Measurements from ENCODE around the gene TRIM22.
"Not testable (repeated sequence)": the region's sequence is repeated elsewhere in the genome, so short reads cannot be mapped to it uniquely, and the experiment has no call there.

The TRIM22 gene

DNA sequence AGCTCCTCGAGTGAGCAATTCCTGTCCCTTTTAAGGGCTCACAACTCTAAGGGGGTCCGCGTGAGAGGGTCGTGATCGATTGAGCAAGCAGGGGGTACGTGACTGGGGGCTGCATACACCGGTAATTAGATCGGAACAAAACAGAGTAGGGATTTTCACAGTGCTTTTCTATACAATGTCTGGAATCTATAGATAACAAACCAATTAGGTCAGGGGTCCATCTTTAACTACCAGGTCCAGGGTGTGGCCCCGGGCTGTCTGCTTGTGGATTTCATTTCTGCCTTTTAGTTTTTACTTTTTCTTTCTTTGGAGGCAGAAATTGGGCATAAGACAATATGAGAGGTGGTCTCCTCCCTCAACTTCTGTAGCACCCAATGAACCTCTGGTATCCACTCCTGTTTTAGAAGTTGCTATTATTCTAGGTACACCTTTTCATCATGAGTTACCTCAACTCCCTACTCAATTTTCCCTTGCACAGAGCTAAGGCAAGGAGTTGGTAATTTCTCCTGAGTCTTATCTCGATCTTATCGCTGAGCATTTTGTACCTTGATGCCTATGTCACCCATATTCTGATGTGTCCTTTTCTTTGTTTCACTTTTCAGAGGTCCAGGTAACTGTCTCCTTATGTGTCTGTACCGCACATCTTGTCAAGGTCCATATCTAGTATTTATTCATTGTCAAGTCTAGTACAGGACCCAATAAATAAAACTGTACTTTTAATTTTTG lies 1.8 kb downstream of the TRIM22 start:
- not testable (repeated sequence) for DNase-seq (ENCODE audit: low read depth)

DNA sequence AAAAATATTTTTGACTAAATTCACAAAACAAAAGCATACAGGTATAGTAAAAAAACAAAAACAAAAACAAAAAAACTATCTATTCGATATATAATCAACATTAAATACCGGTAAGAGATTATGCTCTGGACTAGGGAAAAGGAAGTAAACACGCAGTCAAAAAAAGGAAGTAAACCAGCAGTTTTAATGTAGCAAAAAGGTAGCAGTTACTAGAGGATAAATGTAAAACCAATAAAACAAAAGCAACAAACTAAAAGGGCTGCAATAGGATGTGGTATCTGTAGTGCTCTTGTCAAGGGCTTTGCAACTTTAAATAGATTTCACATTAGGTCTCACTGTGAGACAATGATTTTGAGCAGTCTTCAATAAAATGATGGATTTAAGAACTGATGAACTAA lies 2.4 kb downstream of the TRIM22 start:
- no peak for DNase-seq (ENCODE audit: low read depth)

DNA sequence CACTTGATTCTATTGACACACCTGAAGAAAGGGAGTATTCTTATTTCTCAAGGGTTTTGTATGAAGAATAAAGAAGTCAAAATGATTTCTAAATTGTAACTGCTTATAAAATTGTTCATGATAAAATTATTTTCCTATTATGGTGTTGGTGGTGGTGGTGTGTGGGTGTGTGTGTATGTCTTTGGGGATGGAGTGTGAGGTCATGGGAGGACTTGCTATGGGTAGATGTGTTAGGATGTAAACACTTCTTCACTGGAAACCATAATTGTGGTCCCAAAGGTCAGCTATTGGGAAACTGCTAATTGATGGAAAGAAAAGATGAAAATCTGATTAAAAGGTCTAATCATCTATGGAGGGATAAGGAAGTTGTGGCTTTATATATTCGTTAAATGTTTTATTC lies 5.1 kb downstream of the TRIM22 start:
- DNase-seq (ENCODE audit: low read depth) = no peak

DNA sequence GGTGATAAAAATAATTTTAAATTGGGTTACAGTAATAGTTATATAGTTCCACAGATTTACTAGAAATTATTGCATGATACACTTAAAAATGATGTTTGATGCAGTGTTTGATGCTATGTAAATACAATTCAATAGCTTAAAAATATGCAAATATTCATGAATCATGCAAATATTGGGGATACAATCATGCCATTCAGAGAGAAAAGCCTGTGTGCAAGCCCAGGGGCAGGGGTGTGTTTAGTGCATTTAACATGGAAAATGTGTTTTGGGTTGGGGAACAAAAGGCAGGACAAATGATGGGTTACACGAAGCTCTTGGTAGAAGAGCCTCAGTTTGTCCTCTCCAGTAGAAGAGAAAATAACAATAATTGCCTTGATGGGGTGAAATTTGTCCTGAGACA lies 6.0 kb downstream of the TRIM22 start:
- no peak for DNase-seq (ENCODE audit: low read depth)

DNA sequence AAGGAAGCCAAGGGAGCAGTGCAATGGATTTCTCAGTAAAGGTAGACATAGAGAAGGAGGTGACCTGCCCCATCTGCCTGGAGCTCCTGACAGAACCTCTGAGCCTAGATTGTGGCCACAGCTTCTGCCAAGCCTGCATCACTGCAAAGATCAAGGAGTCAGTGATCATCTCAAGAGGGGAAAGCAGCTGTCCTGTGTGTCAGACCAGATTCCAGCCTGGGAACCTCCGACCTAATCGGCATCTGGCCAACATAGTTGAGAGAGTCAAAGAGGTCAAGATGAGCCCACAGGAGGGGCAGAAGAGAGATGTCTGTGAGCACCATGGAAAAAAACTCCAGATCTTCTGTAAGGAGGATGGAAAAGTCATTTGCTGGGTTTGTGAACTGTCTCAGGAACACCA lies 6.6 kb downstream of the TRIM22 start:
- DNase-seq (ENCODE audit: low read depth) = no peak

DNA sequence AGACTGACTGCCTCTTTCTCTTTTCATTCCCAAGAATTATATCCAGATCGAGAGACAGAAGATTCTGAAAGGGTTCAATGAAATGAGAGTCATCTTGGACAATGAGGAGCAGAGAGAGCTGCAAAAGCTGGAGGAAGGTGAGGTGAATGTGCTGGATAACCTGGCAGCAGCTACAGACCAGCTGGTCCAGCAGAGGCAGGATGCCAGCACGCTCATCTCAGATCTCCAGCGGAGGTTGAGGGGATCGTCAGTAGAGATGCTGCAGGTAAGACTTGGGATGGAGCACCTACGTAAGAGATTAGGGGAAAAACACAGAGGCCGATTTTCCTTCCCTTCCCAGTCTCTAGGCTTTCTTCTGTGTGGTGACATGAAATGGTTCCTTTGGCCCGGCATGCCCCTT lies 8.7 kb downstream of the TRIM22 start:
- DNase-seq (ENCODE audit: low read depth) = no peak

DNA sequence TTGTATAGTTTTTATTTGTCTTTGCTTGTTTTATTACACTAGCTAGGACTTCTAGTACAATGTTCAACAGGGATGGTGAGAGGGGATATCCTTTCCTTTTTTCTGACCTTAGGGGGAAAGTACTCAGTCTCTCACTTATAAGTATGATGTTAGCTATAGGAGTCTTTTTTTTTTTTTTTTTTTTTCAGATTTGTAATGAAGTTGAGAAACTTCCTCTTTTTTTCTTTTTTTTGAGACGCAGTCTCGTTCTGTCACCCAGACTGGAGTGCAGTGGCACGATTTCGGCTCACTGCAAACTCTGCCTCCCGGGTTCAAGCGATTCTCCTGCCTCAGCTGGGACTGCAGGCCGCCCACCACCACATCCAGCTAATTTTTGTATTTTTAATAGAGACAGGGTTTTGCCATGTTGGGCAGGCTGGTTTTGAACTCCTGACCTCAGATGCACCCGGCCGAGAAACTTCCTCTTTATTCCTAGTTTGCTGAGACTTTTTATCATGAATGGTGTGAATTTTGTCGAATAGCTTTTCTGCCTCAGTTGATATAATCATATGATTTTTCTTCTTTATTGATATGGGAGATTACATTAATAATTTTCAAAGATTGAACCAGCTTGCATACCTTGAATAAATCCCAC lies 10.9 kb downstream of the TRIM22 start:
- no peak for DNase-seq (ENCODE audit: low read depth)

DNA sequence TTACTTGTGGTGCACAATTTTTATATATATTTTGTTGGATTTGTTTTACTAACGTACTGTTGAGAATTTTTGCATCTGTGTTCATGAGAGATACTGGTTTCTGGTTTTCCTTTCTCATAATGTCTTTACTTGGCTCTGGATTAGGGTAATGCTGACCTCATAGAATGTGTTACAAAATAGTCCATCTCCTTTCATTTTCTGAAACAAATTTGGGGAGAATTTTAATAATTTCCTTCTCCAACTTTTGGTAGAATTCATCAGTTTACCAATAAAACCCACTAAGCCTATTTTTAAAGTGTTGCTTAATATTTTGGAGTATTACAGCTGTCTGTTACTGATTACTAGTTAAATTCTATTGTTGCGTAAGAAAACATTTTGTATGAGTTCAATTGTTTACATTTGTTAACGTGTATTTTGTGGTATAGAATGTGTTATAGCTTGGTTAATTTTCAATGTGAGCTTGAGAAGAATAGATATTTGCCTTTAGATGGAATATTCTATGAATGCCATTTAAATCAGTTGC lies 11.5 kb downstream of the TRIM22 start:
- DNase-seq (ENCODE audit: low read depth) = no peak

DNA sequence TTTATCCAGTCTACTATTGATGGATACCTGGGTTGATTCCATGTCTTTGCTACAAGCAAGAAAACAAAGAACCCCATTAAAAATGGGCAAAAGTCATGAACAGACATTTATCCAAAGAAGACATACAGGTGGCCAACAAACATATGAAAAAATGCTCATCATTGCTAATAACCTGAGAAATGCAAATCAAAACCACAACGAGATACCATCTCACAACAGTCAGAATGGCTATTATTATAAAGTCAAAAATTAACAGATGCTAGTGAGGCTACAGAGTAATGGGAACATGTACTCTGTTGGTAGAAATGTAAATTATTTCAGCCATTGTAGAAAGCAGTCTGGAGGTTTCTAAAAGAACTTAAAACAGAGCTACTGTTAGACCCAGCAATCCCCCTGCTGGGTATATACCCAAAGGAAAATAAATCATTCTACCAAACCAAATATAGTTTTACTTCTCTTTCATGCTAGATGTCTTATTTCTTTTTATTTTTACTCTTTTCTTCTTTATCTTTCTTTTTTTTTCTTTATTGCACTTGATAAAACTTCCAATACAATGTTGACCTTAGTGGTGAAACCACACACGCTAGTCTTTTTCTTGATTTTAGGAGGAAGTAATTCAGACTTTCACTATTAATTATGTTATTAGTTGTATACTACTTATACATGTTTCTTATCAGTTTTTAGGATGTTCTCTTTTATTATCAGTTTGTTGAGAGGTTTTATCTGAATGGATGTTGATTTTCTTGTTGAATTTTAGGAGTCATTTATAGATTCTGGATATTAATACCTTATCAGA lies 14.3 kb downstream of the TRIM22 start:
- no peak for DNase-seq (ENCODE audit: low read depth)

DNA sequence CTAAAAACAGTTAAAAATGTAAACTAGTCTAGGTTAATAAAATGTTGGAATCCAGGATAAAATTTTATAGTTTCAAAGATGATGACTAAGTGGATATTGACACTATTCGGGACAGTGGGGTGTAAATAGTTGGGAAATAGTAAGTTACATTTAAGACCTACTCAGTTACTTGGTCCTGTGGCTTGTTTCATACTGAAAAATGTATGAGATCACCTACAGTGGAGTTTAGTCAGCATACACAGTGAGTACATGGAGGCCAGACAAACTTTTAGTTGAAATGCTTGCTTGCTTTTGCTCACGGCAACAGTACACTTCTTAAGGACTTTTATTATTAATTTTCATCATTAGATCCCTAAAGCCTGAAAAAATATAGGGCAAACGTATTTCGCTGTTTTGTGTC lies 16.1 kb downstream of the TRIM22 start:
- DNase-seq (ENCODE audit: low read depth) = no peak

DNA sequence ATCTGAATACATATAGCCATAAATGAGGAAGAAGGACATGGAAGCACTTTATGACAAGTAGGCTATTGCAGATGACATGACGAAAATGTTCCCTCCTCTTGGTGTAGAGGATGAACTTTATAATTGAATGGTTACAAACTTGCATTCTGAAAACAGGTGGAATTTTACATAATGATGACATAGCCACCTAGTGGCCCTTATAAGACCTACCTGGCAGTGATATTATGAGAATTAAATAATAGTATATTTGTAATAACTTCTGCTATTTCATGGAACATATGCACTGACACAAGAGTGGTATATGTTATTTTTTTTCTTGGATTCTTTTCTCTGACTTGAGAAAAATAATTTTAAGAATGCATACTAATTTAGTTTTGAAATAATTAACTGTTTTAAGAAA lies 22.9 kb downstream of the TRIM22 start:
- DNase-seq (ENCODE audit: low read depth) = no peak

DNA sequence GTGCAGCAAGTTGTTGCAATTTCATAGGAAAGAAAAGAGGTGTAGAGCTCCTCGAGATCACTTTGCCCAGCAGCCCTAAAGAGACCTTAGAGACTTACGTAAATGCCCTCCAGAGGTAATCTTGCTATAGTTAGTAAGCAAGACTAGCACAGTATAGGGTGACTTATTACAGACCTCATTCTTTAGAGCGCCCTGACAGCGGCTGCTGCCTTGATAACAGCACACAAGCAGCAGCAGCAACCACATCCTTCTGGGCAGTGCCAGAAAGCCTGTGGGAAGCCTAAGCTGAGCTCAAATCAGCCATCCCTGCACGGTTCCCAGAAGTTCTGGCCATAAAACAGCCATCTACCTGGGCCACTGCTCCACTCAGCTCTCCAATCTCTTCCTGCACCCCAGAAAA lies 24.1 kb downstream of the TRIM22 start:
- no peak for DNase-seq (ENCODE audit: low read depth)

DNA sequence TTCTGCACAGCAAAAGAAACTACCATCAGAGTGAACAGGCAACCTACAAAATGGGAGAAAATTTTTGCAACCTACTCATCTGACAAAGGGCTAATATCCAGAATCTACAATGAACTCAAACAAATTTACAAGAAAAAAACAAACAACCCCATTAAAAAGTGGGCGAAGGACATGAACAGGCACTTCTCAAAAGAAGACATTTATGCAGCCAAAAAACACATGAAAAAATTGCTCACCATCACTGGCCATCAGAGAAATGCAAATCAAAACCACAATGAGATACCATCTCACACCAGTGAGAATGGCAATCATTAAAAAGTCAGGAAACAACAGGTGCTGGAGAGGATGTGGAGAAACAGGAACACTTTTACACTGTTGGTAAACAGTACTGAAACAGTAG lies 26.9 kb downstream of the TRIM22 start:
- DNase-seq (ENCODE audit: low read depth) = not testable (repeated sequence)

DNA sequence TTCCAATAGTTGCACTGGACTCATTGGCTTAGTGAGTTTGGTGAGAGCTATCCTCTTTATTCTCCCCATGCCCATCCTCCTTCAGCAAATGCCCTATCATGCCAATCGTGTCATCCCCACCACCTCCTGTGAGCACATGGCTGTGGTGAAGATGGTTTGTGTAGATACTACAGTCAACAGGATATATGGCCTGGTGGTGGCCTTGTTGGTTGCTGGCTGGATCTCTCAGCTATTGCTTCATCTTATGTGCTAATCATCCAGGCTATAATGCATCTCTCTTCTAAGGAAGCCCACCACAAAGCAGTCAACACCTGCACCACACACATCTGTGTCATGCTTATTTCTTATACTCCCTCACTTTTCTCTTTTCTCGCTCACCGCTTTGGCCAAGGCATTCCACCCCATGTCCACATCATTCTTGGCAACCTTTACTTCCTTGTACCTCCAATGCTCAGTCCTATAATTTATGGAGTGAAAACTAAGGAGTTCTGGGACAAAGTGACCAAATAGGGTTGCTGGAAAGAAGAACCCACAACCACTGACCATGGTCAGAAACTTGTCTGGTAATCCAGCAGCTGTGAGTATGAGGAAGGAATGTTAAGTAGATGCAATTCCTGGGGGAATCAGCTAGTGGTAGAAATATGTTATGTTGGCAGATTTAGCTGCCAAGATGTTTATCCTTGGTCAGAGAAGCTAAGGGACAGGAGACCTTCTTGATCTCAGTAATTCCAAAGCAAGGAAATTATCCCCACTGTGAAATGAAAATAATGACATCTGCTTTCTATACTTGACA lies 30.3 kb downstream of the TRIM22 start:
- DNase-seq (ENCODE audit: low read depth) = no peak

DNA sequence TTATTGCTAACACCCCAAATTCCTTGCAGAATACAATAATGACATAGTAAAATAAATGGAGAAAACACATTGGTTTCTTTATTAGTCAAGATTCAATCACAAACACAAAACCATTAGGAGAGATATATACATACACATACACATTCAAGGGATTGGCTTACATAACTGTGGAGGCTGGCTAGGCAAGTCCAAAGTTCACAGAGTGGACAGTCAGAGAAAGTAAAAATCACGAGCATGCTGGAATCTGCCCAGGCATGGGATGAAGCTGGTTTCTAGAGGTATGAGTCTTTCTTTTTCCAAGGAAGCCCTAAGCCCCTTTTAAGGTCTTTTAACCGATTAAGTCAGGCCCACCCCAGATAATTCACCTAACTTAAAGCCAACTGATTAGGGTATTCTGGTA lies 33.0 kb downstream of the TRIM22 start:
- DNase-seq (ENCODE audit: low read depth) = no peak

DNA sequence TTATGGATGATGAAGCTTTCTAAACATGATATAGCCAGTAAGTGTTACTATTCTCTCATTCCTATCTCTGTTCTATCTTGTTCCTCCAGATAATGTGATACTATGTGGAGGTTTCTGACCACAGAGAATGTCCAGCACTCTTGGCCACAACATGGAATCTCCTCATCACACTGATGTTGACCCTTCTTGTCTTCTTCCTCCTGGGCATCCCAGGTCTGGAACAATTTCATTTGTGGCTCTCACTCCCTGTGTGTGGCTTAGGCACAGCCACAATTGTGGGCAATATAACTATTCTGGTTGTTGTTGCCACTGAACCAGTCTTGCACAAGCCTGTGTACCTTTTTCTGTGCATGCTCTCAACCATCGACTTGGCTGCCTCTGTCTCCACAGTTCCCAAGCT lies 36.8 kb downstream of the TRIM22 start:
- DNase-seq (ENCODE audit: low read depth) = no peak

DNA sequence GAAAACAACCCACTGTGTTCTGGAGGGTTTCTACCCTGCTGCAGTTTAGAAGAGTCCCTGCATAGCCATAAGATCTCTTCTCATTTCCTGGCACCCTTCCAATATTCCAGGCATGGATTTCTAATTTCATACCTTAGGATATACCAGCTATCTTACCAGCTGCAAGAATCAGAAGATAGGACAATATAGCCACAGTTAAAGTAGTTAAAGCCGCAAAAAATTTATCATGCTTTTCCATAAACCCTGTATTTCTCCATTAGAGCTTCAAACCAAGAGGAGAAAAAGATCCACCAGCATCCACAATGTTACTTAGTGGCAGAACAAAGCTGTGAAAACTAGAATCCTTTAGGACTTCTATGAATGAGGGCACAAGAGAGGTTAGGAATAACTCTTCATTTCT lies 38.1 kb downstream of the TRIM22 start:
- DNase-seq (ENCODE audit: low read depth) = no peak

DNA sequence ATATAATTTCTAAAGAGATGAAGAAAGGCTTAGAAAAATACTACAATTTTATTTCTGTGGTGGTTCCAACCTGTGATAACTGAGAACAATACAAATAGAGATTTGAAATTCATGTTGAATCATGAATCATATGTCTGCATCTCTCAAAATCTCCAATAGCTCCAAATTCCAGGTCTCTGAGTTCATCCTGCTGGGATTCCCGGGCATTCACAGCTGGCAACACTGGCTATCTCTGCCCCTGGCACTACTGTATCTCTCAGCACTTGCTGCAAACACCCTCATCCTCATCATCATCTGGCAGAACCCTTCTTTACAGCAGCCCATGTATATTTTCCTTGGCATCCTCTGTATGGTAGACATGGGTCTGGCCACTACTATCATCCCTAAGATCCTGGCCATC lies 46.8 kb downstream of the TRIM22 start, which contains the start of gene OR56B1:
Gene OR56B1 (plus strand): TSS at position 53 of the 400 bp plus-strand sequence. CDS start 69 bp downstream, at position 122.
- no peak for DNase-seq (ENCODE audit: low read depth)

DNA sequence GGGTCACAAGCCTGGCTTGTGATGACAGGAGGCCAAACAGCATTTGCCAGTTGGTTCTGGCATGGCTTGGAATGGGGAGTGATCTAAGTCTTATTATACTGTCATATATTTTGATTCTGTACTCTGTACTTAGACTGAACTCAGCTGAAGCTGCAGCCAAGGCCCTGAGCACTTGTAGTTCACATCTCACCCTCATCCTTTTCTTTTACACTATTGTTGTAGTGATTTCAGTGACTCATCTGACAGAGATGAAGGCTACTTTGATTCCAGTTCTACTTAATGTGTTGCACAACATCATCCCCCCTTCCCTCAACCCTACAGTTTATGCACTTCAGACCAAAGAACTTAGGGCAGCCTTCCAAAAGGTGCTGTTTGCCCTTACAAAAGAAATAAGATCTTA lies 47.5 kb downstream of the TRIM22 start:
- no peak for DNase-seq (ENCODE audit: low read depth)

DNA sequence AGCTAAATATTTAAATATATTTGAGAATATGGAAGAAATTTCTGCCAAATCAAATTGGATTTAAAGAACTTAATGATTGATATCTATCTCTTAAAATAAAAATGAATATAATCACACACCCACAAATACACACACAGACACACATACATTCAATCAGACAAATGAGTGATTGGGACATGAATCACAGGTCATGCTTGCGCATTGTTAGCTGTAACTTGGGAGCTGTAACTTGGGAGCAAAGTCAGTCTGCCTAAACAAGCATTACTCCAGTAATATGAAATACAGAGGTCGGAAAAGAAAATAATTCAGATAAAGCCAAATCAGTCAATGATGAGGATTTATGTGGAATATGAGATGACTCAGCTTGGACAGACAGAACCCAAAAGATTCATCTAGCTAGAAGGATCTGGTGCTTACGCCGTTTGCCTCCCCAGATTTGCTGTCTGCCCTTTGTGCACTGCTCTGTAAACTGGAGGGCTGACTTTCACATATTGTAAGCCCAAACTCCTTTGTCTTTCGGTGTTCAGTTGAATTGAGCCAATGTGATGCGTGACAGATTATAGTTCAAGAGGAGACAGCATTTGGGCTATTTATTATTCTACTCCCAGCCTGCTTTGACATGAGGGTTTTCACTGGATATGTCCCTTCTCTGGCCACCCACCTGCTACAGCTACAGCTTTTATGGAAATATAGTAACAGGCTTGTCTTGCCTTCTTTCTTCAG lies 48.2 kb downstream of the TRIM22 start:
- no peak for DNase-seq (ENCODE audit: low read depth)

DNA sequence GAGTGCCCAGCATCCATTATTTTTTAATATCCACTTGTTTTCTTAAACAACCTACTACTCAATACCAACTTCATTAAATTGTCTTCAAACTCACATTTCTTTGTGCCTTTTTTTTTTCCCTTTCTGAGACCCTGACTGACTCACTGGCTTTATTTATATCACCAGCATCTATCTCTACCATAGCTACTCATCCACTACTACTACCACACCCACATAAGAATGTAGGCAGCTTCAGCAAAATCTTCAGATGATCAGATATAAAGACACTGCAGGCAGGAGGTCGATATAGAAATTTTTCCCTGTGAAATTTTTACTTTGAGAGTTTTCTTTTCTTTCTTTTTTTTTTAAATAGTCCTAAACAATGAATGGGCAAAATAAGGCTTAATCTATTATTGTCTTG lies 48.8 kb downstream of the TRIM22 start:
- DNase-seq (ENCODE audit: low read depth) = no peak

Data from activated T-cell treated with anti-CD3 and anti-CD28 coated beads for 48 hours (primary cell).